IPS-18c (cell line): Measurements from ENCODE around the gene DHODH.
"Not testable (repeated sequence)": the region's sequence is repeated elsewhere in the genome, so short reads cannot be mapped to it uniquely, and the experiment has no call there.

Source experiments
- H3K4me3 ChIP-seq: 2 replicates; pipeline ENCODE4 v1.7.0; 2013; ENCODE audit warnings: low read depth, mild to moderate bottlenecking, low read length, moderate library complexity; ENCODE audit not compliant: insufficient read depth
- H3K9me3 ChIP-seq: one replicate; pipeline ENCODE4 v1.6.1; 2013; ENCODE audit warnings: mild to moderate bottlenecking, low read length, moderate library complexity; ENCODE audit not compliant: control insufficient read depth, insufficient read depth

Gene DHODH

DNA sequence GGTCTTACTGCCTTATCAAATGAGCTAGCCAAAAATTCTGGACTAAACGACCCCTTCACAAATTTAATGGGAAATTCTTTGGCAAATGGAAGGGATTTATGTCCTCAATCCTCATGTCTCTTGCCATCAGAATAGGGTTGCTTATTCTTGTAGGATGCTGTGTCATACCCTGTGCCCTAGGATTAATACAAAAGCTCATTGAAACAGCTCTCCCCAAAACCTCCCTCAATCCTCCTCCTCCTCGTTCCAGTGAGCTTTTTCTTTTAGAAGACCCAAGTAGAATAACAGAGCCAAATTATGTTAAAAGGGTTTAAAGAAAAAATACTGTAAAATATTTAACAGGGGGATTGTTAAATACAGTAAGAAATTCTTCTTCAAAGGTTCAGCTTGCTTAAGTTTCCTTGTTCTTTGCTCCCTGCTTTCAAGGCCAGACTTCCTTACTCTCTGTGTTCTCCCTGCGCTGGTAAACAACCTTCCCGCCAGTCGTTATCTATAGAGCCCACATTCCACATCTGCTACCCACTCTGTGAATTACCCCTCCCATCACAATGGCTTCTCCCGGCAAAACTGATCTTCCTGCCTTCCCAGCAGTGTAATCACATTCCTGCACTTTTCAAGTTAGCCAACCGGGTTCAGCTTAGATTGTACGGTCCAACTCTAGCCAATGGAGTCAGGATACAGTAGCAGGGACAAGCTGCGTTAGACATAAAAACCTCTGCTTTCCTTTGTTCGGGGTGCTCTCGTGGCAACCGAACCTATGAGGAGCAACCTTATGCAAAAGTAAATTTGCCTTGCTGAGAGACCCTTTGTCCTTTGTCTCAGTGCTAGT is 64.2 kb downstream of the DHODH start:
- H3K9me3 ChIP-seq, result peaks cover 2% of the 10 kb centered on the region
- no peak overlapping the region for H3K4me3 ChIP-seq

DNA sequence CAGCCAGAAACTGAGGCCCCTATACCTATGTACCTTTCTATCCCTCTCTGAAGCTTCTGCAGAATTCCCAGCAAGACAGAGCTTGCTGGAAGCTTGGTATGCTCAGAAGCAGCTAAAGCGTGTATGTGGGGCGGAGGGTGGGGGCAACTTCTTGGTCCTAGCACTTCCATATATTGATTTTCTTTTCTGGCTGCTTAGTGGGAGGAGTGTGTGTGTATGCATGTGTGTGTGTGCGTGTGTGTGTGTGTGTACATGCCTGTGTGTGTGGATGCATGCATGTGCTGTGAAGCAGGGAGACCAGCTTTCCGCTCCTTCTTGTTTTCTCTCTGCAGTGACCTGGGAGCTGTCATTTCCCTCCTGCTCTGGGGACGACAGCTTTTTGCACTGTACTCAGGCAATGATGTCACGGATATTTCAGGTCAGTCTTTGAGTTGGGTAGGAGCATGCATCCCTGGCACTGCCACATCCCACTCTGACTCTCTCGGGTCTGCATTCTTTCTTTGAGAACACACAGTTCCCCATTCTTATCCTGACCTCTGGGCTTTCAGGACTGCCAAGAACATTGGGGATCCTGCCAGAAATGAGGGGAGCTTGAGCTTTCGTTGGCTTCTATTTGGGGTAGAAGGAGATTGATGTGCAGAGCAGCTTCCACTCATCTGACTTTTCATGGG is 65.2 kb downstream of the DHODH start:
- peaks cover 2% of the 10 kb centered on the region for H3K9me3 ChIP-seq

DNA sequence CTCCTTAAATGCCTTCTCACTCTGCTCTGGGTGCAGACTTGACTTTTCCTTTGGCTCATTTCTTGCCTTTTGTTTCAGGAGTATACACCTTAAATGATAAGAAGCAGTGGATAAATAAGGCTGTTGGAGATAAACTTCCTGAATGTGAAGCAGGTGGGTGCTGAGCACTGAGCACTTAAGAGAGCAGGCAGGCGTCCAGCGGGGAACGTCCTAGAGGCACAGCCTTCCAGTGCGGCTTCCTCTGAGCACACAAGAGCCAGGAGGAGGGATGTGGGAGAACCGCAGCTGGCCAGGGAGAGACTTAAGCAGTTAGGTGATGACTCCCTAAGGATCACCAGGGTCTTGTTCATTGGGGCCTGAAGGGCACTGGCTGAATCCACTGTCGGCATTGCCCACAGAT is 66.5 kb downstream of the DHODH start:
- not testable (repeated sequence) for H3K9me3 ChIP-seq, H3K4me3 ChIP-seq

More for the DNA sequence above, 65.2 kb downstream of the DHODH start:
- no peak overlapping the region for H3K4me3 ChIP-seq
